ENCODE data around the gene KIAA0825.
"Not testable (repeated sequence)": the region's sequence is repeated elsewhere in the genome, so short reads cannot be mapped to it uniquely, and the experiment has no call there.

The KIAA0825 gene

GRCh38 chr5:94240134-94240533 is 378.3 kb downstream of the KIAA0825 start:
- no peak for DNase-seq

GRCh38 chr5:94239266-94239665 is 379.1 kb downstream of the KIAA0825 start:
- no peak for DNase-seq

GRCh38 chr5:94234987-94235386 is 383.4 kb downstream of the KIAA0825 start:
- DNase-seq: no peak

- DNase-seq: no peak
Measured at GRCh38 chr5:94228791-94229190, 389.6 kb downstream of the KIAA0825 start.

- DNase-seq: no peak
Measured at GRCh38 chr5:94223235-94223634, 395.2 kb downstream of the KIAA0825 start.

- DNase-seq: no peak
Measured at GRCh38 chr5:94218374-94218773, 400.0 kb downstream of the KIAA0825 start.

- DNase-seq: no peak
Measured at GRCh38 chr5:94217745-94218144, 400.7 kb downstream of the KIAA0825 start.

GRCh38 chr5:94217216-94217615 is 401.2 kb downstream of the KIAA0825 start:
- DNase-seq: no peak

- DNase-seq: no peak
Measured at GRCh38 chr5:94212476-94212875, 405.9 kb downstream of the KIAA0825 start.

GRCh38 chr5:94209774-94210355 is 408.5 kb downstream of the KIAA0825 start:
- DNase-seq: no peak

- no peak for DNase-seq
Measured at GRCh38 chr5:94209272-94209671, 409.1 kb downstream of the KIAA0825 start.

- DNase-seq: no peak
Measured at GRCh38 chr5:94199566-94199965, 418.8 kb downstream of the KIAA0825 start.

GRCh38 chr5:94197970-94198369 is 420.4 kb downstream of the KIAA0825 start:
- DNase-seq: no peak

GRCh38 chr5:94196953-94197352 is 421.5 kb downstream of the KIAA0825 start:
- no peak for DNase-seq

- DNase-seq: no peak
Measured at GRCh38 chr5:94192658-94193391, 425.6 kb downstream of the KIAA0825 start.

GRCh38 chr5:94191604-94192003 is 426.8 kb downstream of the KIAA0825 start:
- no peak for DNase-seq

- DNase-seq: no peak
Measured at GRCh38 chr5:94188725-94189124, 429.7 kb downstream of the KIAA0825 start.

- no peak for DNase-seq
Measured at GRCh38 chr5:94184870-94185269, 433.5 kb downstream of the KIAA0825 start.

- DNase-seq: no peak
Measured at GRCh38 chr5:94181895-94182294, 436.5 kb downstream of the KIAA0825 start.

- no peak for DNase-seq
Measured at GRCh38 chr5:94180761-94181160, 437.6 kb downstream of the KIAA0825 start.

- no peak for DNase-seq
Measured at GRCh38 chr5:94175912-94176311, 442.5 kb downstream of the KIAA0825 start.

GRCh38 chr5:94174748-94175411 is 443.5 kb downstream of the KIAA0825 start:
- no peak for DNase-seq

- no peak for DNase-seq
Measured at GRCh38 chr5:94173100-94173499, 445.3 kb downstream of the KIAA0825 start.

GRCh38 chr5:94171070-94171469 is 447.3 kb downstream of the KIAA0825 start:
- not testable (repeated sequence) for DNase-seq
